Epithelial cell of esophagus (primary cell): ENCODE results near the gene SORBS1.
"Not testable (repeated sequence)": the region's sequence is repeated elsewhere in the genome, so short reads cannot be mapped to it uniquely, and the experiment has no call there.

ENCODE experiments used
- DNase-seq: peaks from one replicate; pipeline ENCODE4 v3.0.0; 2010; ENCODE audit warnings: low read depth
- H3K4me3 ChIP-seq: 2 replicates; pipeline ENCODE4 v1.5.1; 2011; ENCODE audit warnings: mild to moderate bottlenecking, low read length, control low read depth
- TF ChIP-seq, protein P1 (sequence below): IDR thresholded peaks from 2 replicates; pipeline ENCODE4 v1.5.1; 2011; ENCODE audit warnings: low read depth, mild to moderate bottlenecking, low read length, control low read depth, inconsistent platforms; ENCODE audit not compliant: insufficient read depth; ENCODE audit errors: missing control alignments

SORBS1 gene

GRCh38 chr10:95350830-95351228 is 210.3 kb downstream of the SORBS1 start:
- DNase-seq: peak; percentile 90
- no peak overlapping the region for H3K4me3 ChIP-seq
- TF ChIP-seq, protein P1, sequence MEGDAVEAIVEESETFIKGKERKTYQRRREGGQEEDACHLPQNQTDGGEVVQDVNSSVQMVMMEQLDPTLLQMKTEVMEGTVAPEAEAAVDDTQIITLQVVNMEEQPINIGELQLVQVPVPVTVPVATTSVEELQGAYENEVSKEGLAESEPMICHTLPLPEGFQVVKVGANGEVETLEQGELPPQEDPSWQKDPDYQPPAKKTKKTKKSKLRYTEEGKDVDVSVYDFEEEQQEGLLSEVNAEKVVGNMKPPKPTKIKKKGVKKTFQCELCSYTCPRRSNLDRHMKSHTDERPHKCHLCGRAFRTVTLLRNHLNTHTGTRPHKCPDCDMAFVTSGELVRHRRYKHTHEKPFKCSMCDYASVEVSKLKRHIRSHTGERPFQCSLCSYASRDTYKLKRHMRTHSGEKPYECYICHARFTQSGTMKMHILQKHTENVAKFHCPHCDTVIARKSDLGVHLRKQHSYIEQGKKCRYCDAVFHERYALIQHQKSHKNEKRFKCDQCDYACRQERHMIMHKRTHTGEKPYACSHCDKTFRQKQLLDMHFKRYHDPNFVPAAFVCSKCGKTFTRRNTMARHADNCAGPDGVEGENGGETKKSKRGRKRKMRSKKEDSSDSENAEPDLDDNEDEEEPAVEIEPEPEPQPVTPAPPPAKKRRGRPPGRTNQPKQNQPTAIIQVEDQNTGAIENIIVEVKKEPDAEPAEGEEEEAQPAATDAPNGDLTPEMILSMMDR: no peak

DNA sequence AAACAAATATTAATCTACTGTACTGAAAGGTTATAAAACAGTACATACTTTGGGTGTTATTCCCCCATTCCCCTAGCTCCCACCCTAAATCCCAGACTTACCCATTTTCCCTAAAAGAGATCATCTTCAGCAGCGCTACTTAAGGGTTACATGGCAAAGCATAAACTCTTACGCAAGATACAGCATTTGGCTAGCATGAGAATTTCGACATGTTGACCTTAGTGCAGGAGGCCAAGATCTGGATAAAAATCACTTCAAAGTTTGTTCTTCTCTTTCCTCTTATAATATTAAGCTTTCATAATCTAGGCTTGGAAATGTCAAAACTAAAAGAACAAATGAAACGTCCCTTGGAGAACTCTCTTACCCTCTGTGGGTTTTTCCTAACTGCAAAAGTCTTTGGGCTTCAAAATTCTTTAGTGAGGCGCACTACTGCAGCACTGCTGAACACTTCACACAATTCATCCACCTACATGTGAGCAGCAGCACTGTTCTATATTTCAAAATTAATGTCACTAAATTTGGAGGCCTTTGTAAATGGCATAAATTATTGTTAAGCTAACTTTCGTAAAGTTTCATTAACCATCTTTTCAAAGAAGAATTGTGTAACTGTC is 210.8 kb downstream of the SORBS1 start:
- TF ChIP-seq, protein P1: no peak
- DNase-seq: no peak
- no peak overlapping the region for H3K4me3 ChIP-seq

DNA sequence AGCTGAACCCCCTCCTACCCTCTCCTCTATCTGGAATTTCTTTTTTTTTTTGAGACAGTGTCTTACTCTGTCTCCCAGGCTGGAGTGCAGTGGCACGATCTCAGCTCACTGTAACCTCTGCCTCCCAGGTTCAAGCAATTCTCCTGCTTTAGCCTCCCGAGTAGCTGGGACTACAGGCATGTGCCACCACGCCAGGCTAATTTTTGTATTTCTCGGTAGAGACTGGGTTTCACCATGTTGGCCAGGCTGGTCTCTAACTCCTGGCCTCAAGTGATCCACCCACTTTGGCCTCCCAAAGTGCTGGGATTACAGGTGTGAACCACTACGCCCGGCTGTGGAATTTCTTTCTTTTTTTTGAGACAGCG is 213.8 kb downstream of the SORBS1 start:
- not testable (repeated sequence) for H3K4me3 ChIP-seq, DNase-seq

- no peak overlapping the region for H3K4me3 ChIP-seq
- no peak for DNase-seq
These were observed 214.3 kb downstream of the SORBS1 start for GRCh38 chr10:95346715-95347401.

DNA sequence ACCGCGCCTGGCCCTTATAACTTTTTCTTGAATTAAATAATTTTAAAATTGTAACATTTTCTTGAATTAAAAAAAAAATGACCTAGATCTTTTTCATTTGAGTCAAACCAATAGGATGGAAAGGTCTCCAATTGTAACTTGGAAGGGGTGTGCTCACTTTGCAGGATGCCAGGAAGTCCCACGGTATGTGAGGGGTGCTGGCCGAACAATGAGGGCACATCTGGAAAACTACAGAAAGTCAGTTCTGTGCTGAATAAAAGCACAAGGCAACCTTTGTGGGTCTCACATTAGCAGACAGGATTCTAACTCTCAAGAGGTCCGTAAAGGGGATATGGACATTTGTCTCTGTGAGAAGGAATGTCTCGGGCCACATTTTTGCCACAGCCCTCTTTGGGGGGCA is 217.6 kb downstream of the SORBS1 start:
- DNase-seq: no peak
- no peak overlapping the region for H3K4me3 ChIP-seq
- TF ChIP-seq, protein P1: no peak

More at GRCh38 chr10:95346715-95347401, 214.3 kb downstream of the SORBS1 start:
- TF ChIP-seq, protein P1: no peak

- no peak overlapping the region for H3K4me3 ChIP-seq
- TF ChIP-seq, protein P1: no peak
- no peak for DNase-seq
These were observed 219.4 kb downstream of the SORBS1 start for GRCh38 chr10:95341716-95342130.

GRCh38 chr10:95339863-95340262 is 221.3 kb downstream of the SORBS1 start:
- no peak for DNase-seq
- H3K4me3 ChIP-seq: no peak overlapping the region
- TF ChIP-seq, protein P1: no peak
